K562 (cell line): ENCODE measurements around the gene FNDC11. TPM values are rescaled to one million over a fixed set of nuclear protein-coding genes. Genes with fewer than 3 reads are reported as not detected.

Experiments
- ATAC-seq: fragments of 200-7000 bp; cut with Tn5 transposase; 3 replicates; pipeline ENCODE4 v1.9.1; 2020; ENCODE audit warnings: moderate library complexity
- BruUV-seq: library from RNA; stranded (reverse); fragments of 400-500 nt; replicated peaks from 2 replicates; lab custom pipeline; 2021; lab: Mats Ljungman, UMichigan
- CTCF ChIA-PET: fragments of 300-600 bp; formaldehyde crosslinking; extraction: SDS; loops from one replicate; lab custom pipeline; 2021; ENCODE audit warnings: low intra/inter-chr PET ratio; lab: Yijun Ruan, JAX
- POLR2A ChIA-PET: fragments of 300-600, 350-650 bp; sonication (Branson Sonifier 250); formaldehyde crosslinking; extraction: SDS; loops from one replicate; lab custom pipeline; 2021; ENCODE audit warnings: antibody characterized with exemption, inconsistent platforms; lab: Yijun Ruan, JAX
- DNase-seq, 4 experiments: peaks; one replicate each; pipeline versions ENCODE4 v3.0.0 to v3.0.0-alpha.2; 2011 to 2018; ENCODE audit warnings: low spot score in 3 of 4, mixed read lengths in 3 of 4; ENCODE audit errors: extremely low read depth in 1 of 4
- FAIRE-seq: peaks from 2 replicates; lab custom pipeline; 2011; peaks lifted over from hg19 to GRCh38; lab: Jason Lieb, UNC
- H2AFZ ChIP-seq: 2 replicates; pipeline ENCODE4 v1.6.0; 2011; ENCODE audit warnings: low read depth, low read length, control low read depth, inconsistent platforms
- H3K27ac ChIP-seq: fragments of 200-600 bp; 3 replicates; pipeline ENCODE4 v1.8.0; 2011; ENCODE audit warnings: low read depth, mild to moderate bottlenecking, control low read depth, inconsistent platforms, low read length, moderate library complexity, mixed read lengths; ENCODE audit errors: extremely low read depth
- H3K27me3 ChIP-seq, 2 experiments: fragments of 300-600 bp in 1 of 2; 2 replicates in 1 of 2; 3 replicates in 1 of 2; pipeline versions ENCODE4 v1.6.0 to v1.8.0; 2011; ENCODE audit warnings: inconsistent platforms in 2 of 2, low read length in 2 of 2, mild to moderate bottlenecking in 1 of 2, mixed read lengths in 1 of 2, moderate library complexity in 1 of 2; ENCODE audit not compliant: control insufficient read depth in 2 of 2, insufficient read depth in 2 of 2
- H3K36me3 ChIP-seq: fragments of 300-600 bp; 3 replicates; pipeline ENCODE4 v1.8.0; 2011; ENCODE audit warnings: mild to moderate bottlenecking, low read length, inconsistent platforms; ENCODE audit not compliant: control insufficient read depth, insufficient read depth
- H3K4me1 ChIP-seq, 2 experiments: fragments of 200-600 bp in 1 of 2; replicated peaks in 1 of 2; 2 replicates in 1 of 2; 3 replicates in 1 of 2; pipeline versions ENCODE4 v1.5.1 to v1.8.0; 2011; ENCODE audit warnings: inconsistent platforms in 2 of 2, low read length in 2 of 2, mild to moderate bottlenecking in 1 of 2, mixed read lengths in 1 of 2, moderate library complexity in 1 of 2; ENCODE audit not compliant: control insufficient read depth in 2 of 2, insufficient read depth in 2 of 2
- H3K4me2 ChIP-seq: 2 replicates; pipeline ENCODE4 v1.6.1; 2011; ENCODE audit warnings: low read length, control low read depth, inconsistent platforms, mixed read lengths; ENCODE audit not compliant: insufficient read depth
- H3K4me3 ChIP-seq: fragments of 200-600 bp; sonication (generic), shearing (Covaris generic); 2 replicates; pipeline ENCODE4 v1.5.1; 2016; ENCODE audit warnings: control low read depth, inconsistent platforms
- H3K79me2 ChIP-seq: fragments of 200-600 bp; 3 replicates; pipeline ENCODE4 v1.8.0; 2011; ENCODE audit warnings: low read length, inconsistent platforms; ENCODE audit not compliant: control insufficient read depth, insufficient read depth
- H3K9ac ChIP-seq, 2 experiments: 2 replicates each; pipeline versions ENCODE4 v1.6.0 to v1.6.1; 2011; ENCODE audit warnings: low read depth in 2 of 2, low read length in 2 of 2, control low read depth in 1 of 2, inconsistent platforms in 1 of 2, mild to moderate bottlenecking in 1 of 2, mixed read lengths in 1 of 2; ENCODE audit not compliant: insufficient read depth in 1 of 2
- H3K9me1 ChIP-seq: one replicate; pipeline ENCODE4 v1.6.0; 2011; ENCODE audit warnings: inconsistent platforms, mild to moderate bottlenecking, low read length, moderate library complexity; ENCODE audit not compliant: control insufficient read depth, insufficient read depth
- H3K9me3 ChIP-seq: replicated peaks from 2 replicates; pipeline ENCODE4 v1.5.1; 2011; ENCODE audit warnings: low read depth, low read length, inconsistent platforms; ENCODE audit not compliant: control insufficient read depth, insufficient read depth
- H4K20me1 ChIP-seq: replicated peaks from 2 replicates; pipeline ENCODE4 v1.6.1; 2011; ENCODE audit warnings: low read length, inconsistent platforms, mixed read lengths; ENCODE audit not compliant: control insufficient read depth, insufficient read depth
- CCNT2 ChIP-seq: IDR thresholded peaks from 2 replicates; pipeline ENCODE4 v1.6.1; 2011; ENCODE audit warnings: borderline replicate concordance, low read depth, mild to moderate bottlenecking, moderate library complexity, mixed read lengths, low read length; ENCODE audit not compliant: insufficient read length; ENCODE audit errors: extremely low read depth
- COPS2 ChIP-seq: fragments of 450-650 bp; conservative IDR thresholded peaks from 2 replicates; pipeline ENCODE4 v1.6.1; 2016; ENCODE audit warnings: mild to moderate bottlenecking, moderate library complexity
- EWSR1 ChIP-seq: fragments of 450-650 bp; IDR thresholded peaks from 2 replicates; pipeline ENCODE4 v1.6.1; 2018; ENCODE audit warnings: borderline replicate concordance, mild to moderate bottlenecking, low read depth, moderate library complexity; ENCODE audit not compliant: partially characterized antibody
- HNRNPH1 ChIP-seq: fragments of 200-400 bp; formaldehyde crosslinking; optimal IDR thresholded peaks from 2 replicates; pipeline ENCODE3; 2017; ENCODE audit warnings: low read depth, mild to moderate bottlenecking, low read length, moderate library complexity
- KLF16 ChIP-seq: IDR thresholded peaks from 2 replicates; pipeline ENCODE4 v1.6.1; 2016; ENCODE audit warnings: antibody characterized with exemption
- NR4A1 ChIP-seq, 2 experiments: fragments of 250-450 bp in 1 of 2; fragments of 450-650 bp in 1 of 2; sonication (Bioruptor Pico) in 1 of 2; IDR thresholded peaks; 2 replicates each; pipeline versions ENCODE4 v1.4.0 to v1.6.1; 2016 to 2020; ENCODE audit warnings: mild to moderate bottlenecking in 2 of 2, missing compliant biosample characterization in 1 of 2, missing genetic modification characterization in 1 of 2, moderate library complexity in 1 of 2
- NUFIP1 ChIP-seq: fragments of 450-650 bp; IDR thresholded peaks from 2 replicates; pipeline ENCODE4 v1.6.1; 2018; ENCODE audit not compliant: partially characterized antibody
- SMARCB1 ChIP-seq: IDR thresholded peaks from 2 replicates; pipeline ENCODE4 v1.6.1; 2011; ENCODE audit warnings: improper control_type of control experiment, low read depth; ENCODE audit not compliant: insufficient read length
- XRCC4 ChIP-seq: IDR thresholded peaks from one replicate; pipeline ENCODE4 v1.6.1; 2011; ENCODE audit not compliant: insufficient read depth, insufficient read length; ENCODE audit errors: extremely low read depth
- ZBED1 ChIP-seq: IDR thresholded peaks from 2 replicates; pipeline ENCODE4 v1.6.1; 2014
- ZNF121 ChIP-seq: sonication (generic); formaldehyde crosslinking; conservative IDR thresholded peaks from 2 replicates; pipeline ENCODE4 v1.8.0; 2022; ENCODE audit warnings: missing genetic modification reagents
- ZNF146 ChIP-seq: IDR thresholded peaks from one replicate; pipeline ENCODE4 v1.6.1; 2018; ENCODE audit warnings: missing compliant biosample characterization; ENCODE audit not compliant: unreplicated experiment
- ZNF263 ChIP-seq: sonication (generic); formaldehyde crosslinking; IDR thresholded peaks from 2 replicates; pipeline ENCODE4 v1.8.0; 2022; ENCODE audit warnings: mild to moderate bottlenecking, missing genetic modification reagents, borderline replicate concordance
- ZNF408 ChIP-seq: fragments of 250-450 bp; sonication (Bioruptor Pico); IDR thresholded peaks from 2 replicates; pipeline ENCODE4 v1.4.0; 2020; ENCODE audit warnings: low read depth, mild to moderate bottlenecking, moderate library complexity
- ZNF589 ChIP-seq: fragments of 200-800 bp; sonication (Bioruptor generic); IDR thresholded peaks from 2 replicates; pipeline ENCODE4 v1.6.1; 2016; ENCODE audit warnings: low read depth, missing genetic modification characterization, missing compliant biosample characterization
- WGBS: fragments of 100-300 bp; shearing (Covaris generic); methylation state at CpG from one replicate; pipeline ENCODE4 v1.1.6; 2016; ENCODE audit warnings: low coverage, mixed read lengths; ENCODE audit not compliant: insufficient coverage; ENCODE audit errors: missing lambda C conversion rate; 5-methylcytosine and 5-hydroxymethylcytosine counted together
- in situ Hi-C: fragments of 300-500 bp; cut with MboI; formaldehyde crosslinking; loops from 4 replicates; pipeline ENCODE4 v1.15.0; 2018; ENCODE audit warnings: inconsistent platforms, mixed read lengths
- intact Hi-C: fragments of 100-400 bp; cut with micrococcal nuclease; formaldehyde crosslinking; loops from 2 replicates; pipeline ENCODE4 v1.14.2; 2022
- polyA plus RNA-seq, 8 experiments: library from polyadenylated mRNA; depleted of rRNA in 4 of 8; stranded (reverse) in 5 of 8; unstranded in 3 of 8; fragments of >200 nt; fragmentation: Nextera tagmentation in 2 of 8; fragmentation: Illumina TruSeq in 1 of 8; extraction: Ambion mirVana in 2 of 8; extraction: Trizol in 1 of 8; gene quantifications; 2 replicates each; pipeline versions ENCODE4 v1.2.1 to v1.2.3, GENCODE V29; 2011 to 2014; ENCODE audit warnings: inconsistent platforms in 1 of 8, missing spikeins in 1 of 8
- total RNA-seq, 7 experiments: library from RNA; depleted of rRNA in 6 of 7; stranded (reverse); fragments of >200 nt in 6 of 7; fragmentation: Illumina TruSeq in 2 of 7; extraction: Trizol in 2 of 7; gene quantifications; 2 replicates each; pipeline versions ENCODE4 v1.2.1 to v1.2.3, GENCODE V29; 2011 to 2021; ENCODE audit warnings: low replicate concordance in 1 of 7
- TF ChIP-seq, protein P1 (sequence below): fragments of 250-450 bp; sonication (Bioruptor Pico); IDR thresholded peaks from 2 replicates; pipeline ENCODE4 v1.4.0; 2020; ENCODE audit warnings: mild to moderate bottlenecking
- TF ChIP-seq, protein P2 (sequence below): fragments of 250-450 bp; sonication (Bioruptor Pico); IDR thresholded peaks from 2 replicates; pipeline ENCODE4 v1.4.0; 2020; ENCODE audit warnings: borderline replicate concordance

Gene FNDC11
- total and polyA plus RNA-seq, 9 of the 15 experiments (the other 6 are each of a cell fraction or from before 2014, with no cell fraction given): 0.08 to 2.3 (median 0.64) TPM; not detected in 2

DNA sequence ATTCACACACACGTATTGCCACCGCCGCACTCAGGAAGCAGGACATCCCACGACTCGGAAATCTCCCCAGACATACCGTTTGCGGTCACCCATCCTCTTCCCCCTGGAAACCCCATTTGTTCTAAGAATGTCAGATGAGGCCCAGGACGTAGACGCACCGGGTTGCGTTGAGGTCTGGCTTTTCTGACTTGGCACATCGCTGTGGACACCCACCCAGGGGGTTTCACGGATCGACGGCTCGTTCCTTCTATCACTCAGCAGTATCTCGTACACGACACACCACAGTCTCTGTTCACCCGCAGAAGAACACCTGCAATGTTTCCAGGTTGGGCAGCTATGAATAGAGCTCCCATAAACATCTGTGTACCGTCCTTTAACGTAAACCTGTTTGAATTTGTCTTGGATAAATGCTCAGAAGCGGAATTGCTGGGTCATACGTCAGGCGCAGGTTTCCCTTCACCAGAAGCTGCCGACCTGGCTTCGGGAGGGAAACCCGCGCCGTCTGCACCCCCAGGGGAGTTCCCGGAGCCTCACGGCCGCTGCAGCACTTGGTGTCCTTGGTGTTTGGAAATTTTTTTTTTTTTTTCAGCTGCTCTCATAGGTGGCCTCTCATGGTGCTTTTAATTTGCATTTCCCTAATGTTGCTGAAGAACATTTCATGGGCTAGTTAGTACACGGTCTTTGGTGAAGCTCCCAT lies 45.7 kb upstream of the FNDC11 start:
- H3K9me1 ChIP-seq: no peaks in the 10 kb centered on the region
- H3K36me3 ChIP-seq: no peaks in the 10 kb centered on the region
- peaks cover 0 to 16% of the 10 kb centered on the region in 2 experiments; a peak in 4 of 5 replicates for H3K4me1 ChIP-seq
- no peak overlapping the region for H2AFZ ChIP-seq
- in situ Hi-C loops (no loop called here), intact Hi-C loops (no loop called here)
- 21% methylated on average over 27 of the region's 33 CpGs for WGBS
- H3K9ac ChIP-seq: no peak overlapping the region; a peak in 1 of 4 replicates
- peaks cover 31 to 51% of the 10 kb centered on the region in 2 experiments for H3K27me3 ChIP-seq
- ChIA-PET POLR2A (interaction anchor here (0.7 to 3.1 kb wide), 4 partner anchors 10 to 974 kb away, joined by 4 to 9 read pairs (median 6); partner anchors contain the start of gene PPDPF), CTCF (no interaction called here)
- no peak overlapping the region for H3K27ac ChIP-seq
- H3K9me3 ChIP-seq: peaks cover 6% of the 10 kb centered on the region
- DNase-seq (no peak), FAIRE-seq (no peak), ATAC-seq (no peak)
- no peaks in the 10 kb centered on the region for H4K20me1 ChIP-seq
- H3K4me2 ChIP-seq: no peak overlapping the region
- no peaks in the 10 kb centered on the region for H3K79me2 ChIP-seq
- BruUV-seq: no TSS peak
- H3K4me3 ChIP-seq: no peak overlapping the region
- TF ChIP-seq SMARCB1 (no peak), NUFIP1 (no peak), ZNF408 (CRISPR knock-in tag) (no peak), NR4A1 (CRISPR knock-in tag; IDR thresholded peaks at IDR 0.05) (no peak), NR4A1 (tag; IDR thresholded peaks at IDR 0.05) (no peak), ZBED1 (no peak), EWSR1 (no peak), CCNT2 (no peak), XRCC4 (no peak), HNRNPH1 (no peak), ZNF589 (CRISPR knock-in tag) (no peak), ZNF263 (no peak), ZNF121 (CRISPR knock-in tag) (no peak), KLF16 (no peak), ZNF146 (CRISPR knock-in tag) (no peak), COPS2 (no peak)
- TF ChIP-seq, protein P1, sequence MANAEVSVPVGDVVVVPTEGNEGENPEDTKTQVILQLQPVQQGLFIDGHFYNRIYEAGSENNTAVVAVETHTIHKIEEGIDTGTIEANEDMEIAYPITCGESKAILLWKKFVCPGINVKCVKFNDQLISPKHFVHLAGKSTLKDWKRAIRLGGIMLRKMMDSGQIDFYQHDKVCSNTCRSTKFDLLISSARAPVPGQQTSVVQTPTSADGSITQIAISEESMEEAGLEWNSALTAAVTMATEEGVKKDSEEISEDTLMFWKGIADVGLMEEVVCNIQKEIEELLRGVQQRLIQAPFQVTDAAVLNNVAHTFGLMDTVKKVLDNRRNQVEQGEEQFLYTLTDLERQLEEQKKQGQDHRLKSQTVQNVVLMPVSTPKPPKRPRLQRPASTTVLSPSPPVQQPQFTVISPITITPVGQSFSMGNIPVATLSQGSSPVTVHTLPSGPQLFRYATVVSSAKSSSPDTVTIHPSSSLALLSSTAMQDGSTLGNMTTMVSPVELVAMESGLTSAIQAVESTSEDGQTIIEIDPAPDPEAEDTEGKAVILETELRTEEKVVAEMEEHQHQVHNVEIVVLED (CRISPR knock-in tag): no peak
- TF ChIP-seq, protein P2, sequence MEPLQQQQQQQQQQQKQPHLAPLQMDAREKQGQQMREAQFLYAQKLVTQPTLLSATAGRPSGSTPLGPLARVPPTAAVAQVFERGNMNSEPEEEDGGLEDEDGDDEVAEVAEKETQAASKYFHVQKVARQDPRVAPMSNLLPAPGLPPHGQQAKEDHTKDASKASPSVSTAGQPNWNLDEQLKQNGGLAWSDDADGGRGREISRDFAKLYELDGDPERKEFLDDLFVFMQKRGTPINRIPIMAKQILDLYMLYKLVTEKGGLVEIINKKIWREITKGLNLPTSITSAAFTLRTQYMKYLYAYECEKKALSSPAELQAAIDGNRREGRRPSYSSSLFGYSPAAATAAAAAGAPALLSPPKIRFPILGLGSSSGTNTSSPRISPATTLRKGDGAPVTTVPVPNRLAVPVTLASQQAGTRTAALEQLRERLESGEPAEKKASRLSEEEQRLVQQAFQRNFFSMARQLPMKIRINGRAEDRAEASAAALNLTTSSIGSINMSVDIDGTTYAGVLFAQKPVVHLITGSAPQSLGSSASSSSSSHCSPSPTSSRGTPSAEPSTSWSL (CRISPR knock-in tag): no peak
